BLaER1 treated with 17β-estradiol and CSF1 and Interleukin-3, amounts not matched to agents 10 nM and 100 nM (cell line): ENCODE results near the gene CD300LF.

Experiments
- H3K27ac ChIP-seq, 11 experiments: shearing (Covaris generic); formaldehyde crosslinking; 2 replicates each; pipeline ENCODE4 v1.8.1; 2022
- H3K27me3 ChIP-seq, 11 experiments: shearing (Covaris generic); formaldehyde crosslinking; 2 replicates each; pipeline ENCODE4 v1.8.1; 2022
- H3K36me3 ChIP-seq, 11 experiments: shearing (Covaris generic); formaldehyde crosslinking; 2 replicates each; pipeline ENCODE4 v1.8.1; 2022
- H3K4me1 ChIP-seq, 10 experiments: shearing (Covaris generic); formaldehyde crosslinking; 2 replicates each; pipeline ENCODE4 v1.8.1; 2022
- H3K4me2 ChIP-seq, 11 experiments: shearing (Covaris generic); formaldehyde crosslinking; 2 replicates each; pipeline ENCODE4 v1.8.1; 2022
- H3K4me3 ChIP-seq, 10 experiments: shearing (Covaris generic); formaldehyde crosslinking; 2 replicates each; pipeline ENCODE4 v1.8.1; 2022
- H3K9ac ChIP-seq, 11 experiments: shearing (Covaris generic); formaldehyde crosslinking; 2 replicates each; pipeline ENCODE4 v1.8.1; 2022
- H3K9me3 ChIP-seq, 11 experiments: shearing (Covaris generic); formaldehyde crosslinking; replicated peaks in 1 of 11; 2 replicates each; pipeline ENCODE4 v1.8.1; 2022
- H4K20me1 ChIP-seq, 11 experiments: shearing (Covaris generic); formaldehyde crosslinking; 2 replicates each; pipeline ENCODE4 v1.8.1; 2022
- Cebpa-rat ChIP-seq, 11 experiments: shearing (Covaris generic); IDR thresholded peaks; 2 replicates each; pipeline ENCODE4 v1.8.1; 2022

CD300LF gene

GRCh38 chr17:74757931-74758847 is 45.5 kb upstream of the CD300LF start:
- H3K36me3 ChIP-seq = peaks cover 0 to 62% (median 19%) of the 10 kb centered on the region in 11 experiments; a peak in 13 of 22 replicates
- H3K4me1 ChIP-seq = peaks cover 76 to 100% (median 94%) of the 10 kb centered on the region in 10 experiments
- no peaks in the 10 kb centered on the region for H3K9me3 ChIP-seq
- peak overlapping the region in 10 of 11 experiments; percentile 14 to 96 (median 82); a peak in 19 of 22 replicates for H3K27ac ChIP-seq
- peak overlapping the region; percentile 88 to 100 (median 96) for H3K4me2 ChIP-seq
- no peaks in the 10 kb centered on the region for H3K27me3 ChIP-seq
- TF ChIP-seq Cebpa-rat (IDR thresholded peaks at IDR 0.05) = no peak
- H3K9ac ChIP-seq = peak overlapping the region; percentile 31 to 84 (median 71); a peak in 20 of 22 replicates
- H4K20me1 ChIP-seq = peaks cover 90 to 100% (median 99%) of the 10 kb centered on the region in 11 experiments
- H3K4me3 ChIP-seq = peak overlapping the region in 9 of 10 experiments; percentile 4 to 60 (median 46); a peak in 17 of 20 replicates

DNA sequence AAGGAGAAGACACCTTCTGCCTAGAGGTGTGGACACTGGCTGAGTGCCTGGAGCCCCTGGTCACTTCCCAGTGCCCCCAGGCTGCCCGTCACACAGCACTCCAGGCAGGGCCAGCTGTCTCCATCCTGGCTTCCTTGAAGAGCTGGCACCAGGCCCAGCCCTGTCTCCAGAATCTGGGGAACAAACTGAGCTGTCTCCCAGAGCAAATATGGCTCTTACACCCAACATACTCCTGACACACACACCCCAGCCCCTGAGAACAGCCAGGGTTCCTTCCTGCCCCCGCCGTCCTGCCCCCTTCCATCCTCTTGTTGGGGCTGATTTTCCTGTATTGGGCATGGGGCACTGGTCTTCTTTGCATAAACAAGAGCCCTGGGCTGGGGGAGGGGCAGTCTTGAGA is 44.8 kb upstream of the CD300LF start:
- peaks cover 0 to 62% (median 22%) of the 10 kb centered on the region in 11 experiments; a peak in 15 of 22 replicates for H3K36me3 ChIP-seq
- no peak for TF ChIP-seq Cebpa-rat (IDR thresholded peaks at IDR 0.05)

GRCh38 chr17:74756891-74757290 is 44.2 kb upstream of the CD300LF start:
- H3K4me1 ChIP-seq = peaks cover 83 to 100% (median 99%) of the 10 kb centered on the region in 10 experiments
- peak overlapping the region in 3 of 10 experiments; percentile 46 to 60 (median 49); a peak in 4 of 20 replicates for H3K4me3 ChIP-seq
- peak overlapping the region in 7 of 11 experiments; percentile 65 to 96 (median 83); a peak in 11 of 22 replicates for H3K27ac ChIP-seq

More for the DNA sequence above, 44.8 kb upstream of the CD300LF start:
- peak overlapping the region; percentile 88 to 100 (median 96) for H3K4me2 ChIP-seq
- H3K9me3 ChIP-seq = no peaks in the 10 kb centered on the region
- peaks cover 77 to 100% (median 95%) of the 10 kb centered on the region in 10 experiments for H3K4me1 ChIP-seq
- peak overlapping the region in 7 of 10 experiments; percentile 4 to 60 (median 46); a peak in 12 of 20 replicates for H3K4me3 ChIP-seq
- H4K20me1 ChIP-seq = peaks cover 95 to 100% (median 100%) of the 10 kb centered on the region in 11 experiments
- no peaks in the 10 kb centered on the region for H3K27me3 ChIP-seq
- H3K27ac ChIP-seq = peak overlapping the region in 9 of 11 experiments; percentile 65 to 96 (median 82); a peak in 16 of 22 replicates
- H3K9ac ChIP-seq = peak overlapping the region in 10 of 11 experiments; percentile 14 to 84 (median 70); a peak in 18 of 22 replicates

DNA sequence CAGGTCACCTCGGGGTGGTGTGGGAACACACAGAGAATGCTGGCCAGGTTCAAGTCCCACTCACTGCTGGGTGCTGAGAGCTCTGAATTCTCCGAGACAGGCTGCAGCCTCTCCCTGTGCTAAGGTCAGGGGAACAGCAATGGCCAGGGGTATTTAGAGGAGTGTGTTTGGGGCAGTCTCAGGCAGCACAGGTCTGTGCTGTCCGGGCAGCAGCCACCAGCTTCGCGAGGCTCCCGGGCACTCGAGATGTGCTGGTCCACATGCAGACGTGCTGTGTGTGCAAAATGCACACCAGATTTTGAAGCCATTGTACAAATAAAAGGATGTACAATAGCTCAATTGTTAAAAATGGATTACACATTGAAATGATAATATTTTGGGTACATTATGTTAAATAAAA is 42.8 kb upstream of the CD300LF start:
- Histone ChIP-seq H3K9me3 (no peaks in the 10 kb centered on the region), H3K9ac (no peak overlapping the region; a peak in 1 of 22 replicates), H3K4me1 (peaks cover 86 to 100% (median 98%) of the 10 kb centered on the region in 10 experiments), H3K27ac (no peak overlapping the region), H4K20me1 (peaks cover 98 to 100% (median 100%) of the 10 kb centered on the region in 11 experiments), H3K4me3 (no peak overlapping the region), H3K27me3 (peaks cover 0 to 10% (median 0%) of the 10 kb centered on the region in 11 experiments; a peak in 5 of 22 replicates), H3K4me2 (peak overlapping the region; percentile 2 to 100 (median 96); a peak in 17 of 22 replicates), H3K36me3 (peaks cover 0 to 64% (median 27%) of the 10 kb centered on the region in 11 experiments; a peak in 14 of 22 replicates)
- TF ChIP-seq Cebpa-rat (IDR thresholded peaks at IDR 0.05) = no peak

More at GRCh38 chr17:74756891-74757290, 44.2 kb upstream of the CD300LF start:
- no peak for TF ChIP-seq Cebpa-rat (IDR thresholded peaks at IDR 0.05)
- peaks cover 99 to 100% (median 100%) of the 10 kb centered on the region in 11 experiments for H4K20me1 ChIP-seq
- peak overlapping the region; percentile 88 to 100 (median 96) for H3K4me2 ChIP-seq
- no peaks in the 10 kb centered on the region for H3K9me3 ChIP-seq
- H3K9ac ChIP-seq = peak overlapping the region in 8 of 11 experiments; percentile 2 to 84 (median 63); a peak in 12 of 22 replicates
- H3K27me3 ChIP-seq = no peaks in the 10 kb centered on the region
- peaks cover 0 to 62% (median 28%) of the 10 kb centered on the region in 11 experiments; a peak in 15 of 22 replicates for H3K36me3 ChIP-seq

GRCh38 chr17:74754832-74755231 is 42.1 kb upstream of the CD300LF start:
- Histone ChIP-seq H3K4me3 (no peak overlapping the region), H3K9ac (no peak overlapping the region), H3K4me2 (peak overlapping the region in 10 of 11 experiments; percentile 2 to 100 (median 95); a peak in 18 of 22 replicates), H3K27ac (no peak overlapping the region), H3K4me1 (peaks cover 86 to 100% (median 98%) of the 10 kb centered on the region in 10 experiments), H3K36me3 (peaks cover 0 to 70% (median 27%) of the 10 kb centered on the region in 11 experiments; a peak in 14 of 22 replicates), H4K20me1 (peaks cover 98 to 100% (median 100%) of the 10 kb centered on the region in 11 experiments), H3K9me3 (no peaks in the 10 kb centered on the region), H3K27me3 (peaks cover 0 to 16% (median 6%) of the 10 kb centered on the region in 11 experiments; a peak in 9 of 22 replicates)
- TF ChIP-seq Cebpa-rat (IDR thresholded peaks at IDR 0.05) = no peak

DNA sequence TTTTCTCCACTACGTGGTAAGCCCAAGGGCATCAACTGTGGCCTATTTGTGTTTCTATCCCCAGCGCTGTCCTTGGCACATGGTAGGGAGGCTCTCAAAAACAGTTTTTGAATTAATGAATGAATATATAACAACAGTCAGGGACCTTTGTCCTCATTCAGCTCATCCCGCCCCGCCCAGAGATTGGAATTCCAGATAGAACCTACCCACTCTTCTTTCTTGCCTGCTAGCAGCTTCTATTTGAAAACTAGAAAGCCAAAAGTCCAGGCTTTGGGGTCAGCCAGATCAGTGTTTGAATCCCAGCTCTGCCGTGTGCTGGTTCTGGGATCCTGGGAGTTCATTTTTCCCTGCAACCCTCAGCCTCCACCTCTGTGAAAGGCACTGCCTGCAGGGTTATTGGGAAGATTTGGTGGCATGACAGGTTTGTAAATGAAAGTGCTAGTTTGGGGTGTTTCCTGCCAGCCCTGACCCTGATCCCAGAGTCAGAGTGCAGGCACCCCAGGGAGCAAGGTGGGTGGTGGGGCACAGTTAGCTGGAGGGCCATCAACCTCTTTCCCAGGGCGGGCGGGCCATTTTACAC is 40.2 kb upstream of the CD300LF start:
- no peak overlapping the region for H3K4me3 ChIP-seq
- H3K36me3 ChIP-seq = peaks cover 0 to 73% (median 27%) of the 10 kb centered on the region in 11 experiments; a peak in 14 of 22 replicates
- peaks cover 93 to 95% (median 95%) of the 10 kb centered on the region in 11 experiments for H4K20me1 ChIP-seq
- H3K4me2 ChIP-seq = peak overlapping the region in 8 of 11 experiments; percentile 93 to 100 (median 99); a peak in 15 of 22 replicates
- H3K9me3 ChIP-seq = no peaks in the 10 kb centered on the region
- H3K4me1 ChIP-seq = peaks cover 71 to 89% (median 82%) of the 10 kb centered on the region in 10 experiments
- TF ChIP-seq Cebpa-rat (IDR thresholded peaks at IDR 0.05) = no peak
- peaks cover 0 to 29% (median 16%) of the 10 kb centered on the region in 11 experiments; a peak in 10 of 22 replicates for H3K27me3 ChIP-seq
- no peak overlapping the region for H3K27ac ChIP-seq
- H3K9ac ChIP-seq = peak overlapping the region in 2 of 11 experiments; percentile 3 to 69; a peak in 2 of 22 replicates

DNA sequence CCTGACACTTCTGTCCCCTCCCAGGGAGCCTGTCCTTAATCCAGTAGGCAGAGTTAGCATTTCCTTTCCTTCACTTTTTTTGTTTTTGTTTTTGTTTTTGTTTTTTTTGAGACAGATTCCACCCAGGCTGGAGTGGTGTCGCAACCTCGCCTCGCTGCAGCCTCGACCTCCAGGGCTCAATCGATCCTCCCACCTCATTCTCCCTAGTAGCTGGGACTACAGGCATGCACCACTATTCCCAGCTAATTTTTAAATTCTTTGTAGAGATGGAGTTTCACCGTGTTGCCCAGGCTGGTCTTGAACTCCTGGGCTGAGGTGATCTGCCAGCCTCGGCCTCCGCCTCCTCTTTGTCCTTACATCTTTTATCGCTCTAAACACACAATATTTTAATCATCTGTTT is 39.7 kb upstream of the CD300LF start:
- H3K27me3 ChIP-seq = peaks cover 0 to 29% (median 16%) of the 10 kb centered on the region in 11 experiments; a peak in 10 of 22 replicates
- peaks cover 71 to 89% (median 82%) of the 10 kb centered on the region in 10 experiments for H3K4me1 ChIP-seq
- H3K4me2 ChIP-seq = peak overlapping the region; percentile 93 to 100 (median 99); a peak in 19 of 22 replicates
- H3K9me3 ChIP-seq = no peaks in the 10 kb centered on the region
- peak overlapping the region in 3 of 10 experiments; percentile 89 to 100 (median 90); a peak in 4 of 20 replicates for H3K4me3 ChIP-seq
- peaks cover 0 to 71% (median 27%) of the 10 kb centered on the region in 11 experiments; a peak in 14 of 22 replicates for H3K36me3 ChIP-seq
- TF ChIP-seq Cebpa-rat (IDR thresholded peaks at IDR 0.05) = peak in 3 of 11 experiments; percentile 19 to 62 (median 56); a peak in 2 of 22 replicates
- H3K27ac ChIP-seq = peak overlapping the region in 3 of 11 experiments; percentile 16 to 38 (median 20); a peak in 3 of 22 replicates
- peak overlapping the region in 5 of 11 experiments; percentile 29 to 98 (median 69); a peak in 5 of 22 replicates for H3K9ac ChIP-seq
- H4K20me1 ChIP-seq = peaks cover 88 to 90% (median 90%) of the 10 kb centered on the region in 11 experiments
